GM12892 (cell line): ENCODE data around the gene METTL23.

Experiments
- POLR2A ChIP-seq: IDR thresholded peaks from 2 replicates; pipeline ENCODE4 v1.6.1; 2011; ENCODE audit warnings: low read depth, low read length, control low read depth
- POLR2AphosphoS5 ChIP-seq: IDR thresholded peaks from 2 replicates; pipeline ENCODE4 v1.6.1; 2011; ENCODE audit warnings: low read depth, low read length, control low read depth
- TAF1 ChIP-seq: IDR thresholded peaks from 2 replicates; pipeline ENCODE4 v1.6.1; 2011; ENCODE audit warnings: low read depth, mild to moderate bottlenecking, control low read depth, low read length, borderline replicate concordance

DNA sequence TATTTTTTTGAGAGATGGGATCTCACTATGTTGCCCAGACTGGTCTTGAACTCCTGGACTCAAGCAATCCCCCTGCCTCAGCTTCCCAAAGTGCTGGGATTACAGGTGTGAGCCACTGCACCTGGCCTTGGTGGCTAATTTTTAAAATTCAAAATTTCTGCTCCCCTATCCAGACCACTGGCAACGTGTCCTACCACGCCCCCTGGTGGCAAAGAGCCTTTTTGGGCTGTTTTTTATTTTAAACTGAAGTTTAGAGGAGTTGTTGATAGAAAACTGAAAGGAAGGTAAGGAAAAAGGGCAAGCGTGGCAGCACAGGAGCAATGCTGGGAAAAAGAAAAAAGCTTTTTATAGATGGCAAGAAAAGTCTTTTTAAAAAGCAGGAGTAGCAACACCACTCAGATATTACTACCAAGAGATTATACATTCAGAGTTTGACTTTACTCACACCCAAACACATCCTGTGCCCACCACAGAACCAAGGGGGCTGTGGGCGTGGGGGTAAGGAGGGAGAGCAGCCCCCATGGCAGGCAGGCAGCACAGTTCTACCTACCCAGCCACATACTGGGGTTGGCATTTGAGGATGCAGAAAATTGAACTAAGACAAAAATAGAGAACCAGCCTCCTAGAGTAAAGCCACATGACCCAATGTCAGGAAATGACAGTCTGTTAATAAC is 11.7 kb upstream of the METTL23 start:
- TF ChIP-seq POLR2A (no peak), TAF1 (no peak), POLR2AphosphoS5 (no peak)
